Epithelial cell of esophagus (primary cell): ENCODE measurements around the gene ZFHX3.

Experiments
- DNase-seq: peaks from one replicate; pipeline ENCODE4 v3.0.0; 2010; ENCODE audit warnings: low read depth
- H3K4me3 ChIP-seq: 2 replicates; pipeline ENCODE4 v1.5.1; 2011; ENCODE audit warnings: mild to moderate bottlenecking, low read length, control low read depth
- TF ChIP-seq, protein P1 (sequence below): IDR thresholded peaks from 2 replicates; pipeline ENCODE4 v1.5.1; 2011; ENCODE audit warnings: low read depth, mild to moderate bottlenecking, low read length, control low read depth, inconsistent platforms; ENCODE audit not compliant: insufficient read depth; ENCODE audit errors: missing control alignments

The ZFHX3 gene

DNA sequence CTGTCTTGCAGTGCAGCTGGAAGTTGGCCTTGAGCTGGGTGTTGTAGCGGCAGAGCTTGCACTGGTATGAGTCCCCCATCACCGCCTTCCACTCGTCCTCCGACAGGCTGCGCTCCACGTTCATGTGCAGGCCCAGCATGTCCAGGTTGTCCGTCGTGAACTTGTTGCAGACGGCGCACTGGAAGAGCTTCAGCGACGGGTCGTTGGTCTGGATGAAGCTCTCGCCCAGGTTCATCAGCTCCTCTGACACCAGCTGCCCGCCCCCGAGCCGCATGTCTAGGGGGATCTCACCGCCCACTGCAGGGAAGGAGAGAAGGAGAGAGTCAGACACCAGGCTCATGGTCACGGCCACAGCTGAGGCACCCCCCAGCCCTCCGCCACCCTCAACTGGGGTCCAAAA, 97.3 kb downstream of the ZFHX3 start:
- TF ChIP-seq, protein P1, sequence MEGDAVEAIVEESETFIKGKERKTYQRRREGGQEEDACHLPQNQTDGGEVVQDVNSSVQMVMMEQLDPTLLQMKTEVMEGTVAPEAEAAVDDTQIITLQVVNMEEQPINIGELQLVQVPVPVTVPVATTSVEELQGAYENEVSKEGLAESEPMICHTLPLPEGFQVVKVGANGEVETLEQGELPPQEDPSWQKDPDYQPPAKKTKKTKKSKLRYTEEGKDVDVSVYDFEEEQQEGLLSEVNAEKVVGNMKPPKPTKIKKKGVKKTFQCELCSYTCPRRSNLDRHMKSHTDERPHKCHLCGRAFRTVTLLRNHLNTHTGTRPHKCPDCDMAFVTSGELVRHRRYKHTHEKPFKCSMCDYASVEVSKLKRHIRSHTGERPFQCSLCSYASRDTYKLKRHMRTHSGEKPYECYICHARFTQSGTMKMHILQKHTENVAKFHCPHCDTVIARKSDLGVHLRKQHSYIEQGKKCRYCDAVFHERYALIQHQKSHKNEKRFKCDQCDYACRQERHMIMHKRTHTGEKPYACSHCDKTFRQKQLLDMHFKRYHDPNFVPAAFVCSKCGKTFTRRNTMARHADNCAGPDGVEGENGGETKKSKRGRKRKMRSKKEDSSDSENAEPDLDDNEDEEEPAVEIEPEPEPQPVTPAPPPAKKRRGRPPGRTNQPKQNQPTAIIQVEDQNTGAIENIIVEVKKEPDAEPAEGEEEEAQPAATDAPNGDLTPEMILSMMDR: no peak
- DNase-seq: no peak
- no peak overlapping the region for H3K4me3 ChIP-seq

DNA sequence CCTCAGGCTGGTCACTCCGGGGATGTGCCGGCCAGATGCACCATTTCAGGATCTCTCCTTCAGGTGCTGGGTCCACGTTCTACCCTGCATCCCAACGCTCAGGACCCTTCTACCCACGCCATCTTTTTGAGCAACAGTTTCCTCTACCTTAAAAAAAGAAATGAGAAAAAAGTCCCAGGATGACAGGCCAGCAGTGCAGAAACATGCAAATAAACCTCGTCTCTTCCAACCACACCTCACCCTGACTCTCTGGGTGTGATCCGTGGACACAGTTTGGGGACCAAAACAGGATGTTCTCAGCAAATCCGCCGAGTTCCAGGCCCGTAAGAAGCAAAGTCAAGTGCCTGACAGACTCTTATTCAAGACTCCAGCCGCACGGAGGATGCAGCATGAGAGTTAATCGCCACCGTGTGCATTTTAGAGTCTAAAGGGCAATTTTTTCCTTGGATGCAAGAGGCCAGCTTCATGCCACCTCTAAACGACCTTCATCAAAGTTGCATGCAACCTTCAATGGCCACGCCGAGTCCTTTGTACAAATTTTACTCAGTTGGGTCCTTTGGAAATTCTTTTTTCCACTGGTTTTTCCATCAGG, 99.6 kb downstream of the ZFHX3 start:
- no peak for DNase-seq
- TF ChIP-seq, protein P1: no peak
- no peak overlapping the region for H3K4me3 ChIP-seq

DNA sequence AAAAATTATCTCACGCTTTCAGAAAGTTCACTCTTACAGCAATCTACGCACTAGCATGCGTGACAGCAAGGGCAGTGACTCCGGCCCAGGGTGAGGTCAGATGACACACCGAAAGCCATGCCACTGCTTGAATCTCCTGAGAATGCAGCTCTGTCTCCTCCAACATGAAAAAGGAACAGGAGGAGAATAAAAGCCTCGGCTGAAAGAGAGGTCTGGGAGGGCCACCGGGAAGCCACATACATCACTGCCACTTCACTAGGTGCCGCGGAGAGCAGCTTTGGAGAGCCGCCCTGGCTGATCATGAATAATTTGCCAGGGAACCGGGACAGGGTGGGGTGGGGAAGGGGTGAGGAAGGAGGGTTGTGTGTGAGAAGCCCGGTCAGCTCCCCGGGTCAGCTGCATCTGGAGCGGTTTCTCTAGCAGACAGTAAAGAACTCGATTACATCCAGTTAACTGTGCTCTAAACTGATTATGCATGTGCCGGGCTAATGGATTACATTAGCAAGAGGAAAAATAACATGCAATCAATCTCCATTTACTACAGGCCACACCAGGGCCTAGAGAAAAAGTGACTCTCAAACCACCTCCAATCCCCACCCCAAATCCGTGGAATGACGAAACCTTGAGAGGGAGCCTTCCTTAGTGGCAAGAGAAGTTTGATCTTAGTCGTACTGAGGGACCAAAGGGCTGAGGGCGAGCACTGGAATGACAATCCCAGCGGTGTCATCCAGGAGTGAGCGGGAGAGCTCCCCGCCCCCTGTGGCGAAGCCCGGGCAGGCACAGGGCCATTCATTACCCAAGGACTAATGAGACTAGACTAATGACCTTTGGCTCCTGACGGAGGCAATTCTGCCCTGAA, 100.3 kb downstream of the ZFHX3 start:
- no peak for DNase-seq
- H3K4me3 ChIP-seq: no peak overlapping the region
- TF ChIP-seq, protein P1: no peak

DNA sequence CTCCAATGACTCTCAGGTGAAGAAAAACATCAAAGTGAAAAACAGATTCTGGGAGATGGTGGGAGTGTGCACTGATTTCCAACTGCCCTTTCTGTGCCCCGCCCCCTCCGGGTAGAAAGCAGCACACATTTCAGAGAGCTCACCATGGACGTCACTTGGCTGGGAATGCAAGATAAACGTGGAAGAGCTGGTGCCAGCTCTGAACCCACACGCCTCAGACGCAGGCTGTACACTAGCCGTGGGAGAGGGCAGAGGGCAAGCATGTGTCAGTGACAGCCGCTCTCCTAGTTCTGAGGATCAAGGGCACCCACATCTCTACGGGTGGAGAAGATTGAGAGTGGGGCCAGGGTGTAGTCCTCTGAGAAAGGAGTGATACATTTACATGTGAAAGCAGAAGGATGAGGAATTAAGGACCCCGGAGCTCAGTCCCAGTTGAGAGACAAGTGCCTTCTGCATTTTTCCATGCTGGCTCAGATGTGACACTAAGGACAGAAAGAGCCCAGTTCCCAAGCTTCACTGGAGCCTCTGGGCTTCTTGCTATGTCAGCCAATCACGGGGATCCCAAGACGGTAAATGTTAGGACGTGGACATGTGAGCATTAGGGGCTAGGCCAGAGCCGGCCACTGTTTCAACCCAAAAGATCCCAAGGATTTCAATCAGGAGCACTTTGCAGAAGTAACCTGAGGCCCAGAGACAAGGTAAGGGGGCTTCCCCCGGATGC, 101.3 kb downstream of the ZFHX3 start:
- H3K4me3 ChIP-seq: no peak overlapping the region
- DNase-seq: no peak
- TF ChIP-seq, protein P1: no peak

DNA sequence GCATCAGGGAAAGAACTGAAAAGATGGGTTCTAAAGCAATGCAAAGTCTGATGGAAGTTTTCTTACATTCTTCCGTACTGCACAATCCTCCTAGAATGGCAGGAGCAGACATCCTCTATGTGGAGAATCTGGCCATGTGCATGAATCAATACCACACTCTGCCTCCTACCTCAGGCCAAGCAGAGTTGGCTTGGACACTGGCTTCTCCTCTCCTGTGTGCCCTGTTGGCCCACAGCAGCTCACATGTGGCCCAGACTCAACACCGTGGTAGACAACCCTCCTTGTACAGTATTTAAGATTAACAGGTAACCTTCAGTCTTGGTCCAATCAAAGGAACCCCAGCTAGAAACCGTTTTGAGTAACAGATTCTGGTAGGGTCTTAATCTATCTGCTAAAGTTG, 101.9 kb downstream of the ZFHX3 start:
- TF ChIP-seq, protein P1: no peak
- no peak for DNase-seq
- H3K4me3 ChIP-seq: no peak overlapping the region

DNA sequence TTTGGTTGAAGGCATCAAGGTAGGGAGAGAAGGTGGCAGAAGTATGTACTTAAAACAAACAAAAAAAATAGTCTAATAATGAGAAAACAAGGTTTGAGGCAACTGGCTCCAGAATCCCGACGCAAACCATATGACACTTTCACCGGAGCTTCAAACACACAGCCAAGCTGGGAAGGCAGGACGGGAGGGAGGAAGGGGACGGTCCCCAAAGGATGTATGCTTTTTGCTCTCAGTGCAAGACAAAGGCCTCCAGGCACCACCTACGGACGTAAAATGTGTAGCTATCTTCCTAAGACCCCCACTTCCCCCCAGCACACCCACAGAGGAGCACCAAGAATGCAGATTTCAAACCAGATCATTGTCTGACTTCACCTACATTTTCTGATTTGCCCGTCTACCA, 102.3 kb downstream of the ZFHX3 start:
- DNase-seq: no peak
- TF ChIP-seq, protein P1: no peak
- H3K4me3 ChIP-seq: no peak overlapping the region
